Fibroblast of lung (primary cell): ENCODE data around the gene ZNF618.
"Not testable (repeated sequence)": the region's sequence is repeated elsewhere in the genome, so short reads cannot be mapped to it uniquely, and the experiment has no call there.

Experiments
- CTCF ChIP-seq, 2 donors: IDR thresholded peaks in 1 of 2; conservative IDR thresholded peaks in 1 of 2; 1 replicate in 1 of 2; 2 replicates in 1 of 2; pipeline ENCODE4 v1.5.1; 2011 to 2012; ENCODE audit warnings: low read length in 2 of 2, control low read depth in 1 of 2, inconsistent platforms in 1 of 2, low read depth in 1 of 2, mild to moderate bottlenecking in 1 of 2
- EZH2 ChIP-seq: IDR thresholded peaks from 2 replicates; pipeline ENCODE4 v1.5.1; 2012; ENCODE audit warnings: low read length, control low read depth, mild to moderate bottlenecking; ENCODE audit errors: missing control alignments

- TF ChIP-seq CTCF (conservative IDR thresholded peaks at IDR 0.05 in 1 of 2, IDR thresholded peaks at IDR 0.05 in 1 of 2; ENCODE audit: low read depth in 1 of 2, low read length in 2 of 2); EZH2: not testable (repeated sequence)
Observed at GRCh38 chr9:114082763-114083412, 206.8 kb downstream of the ZNF618 start.
